Measurements from ENCODE around the gene RER1. TPM values are rescaled to one million over a fixed set of nuclear protein-coding genes. Genes with fewer than 3 reads are reported as not detected.

The RER1 gene
- total RNA-seq, 1 experiment from 2014 or later: 155 TPM

DNA sequence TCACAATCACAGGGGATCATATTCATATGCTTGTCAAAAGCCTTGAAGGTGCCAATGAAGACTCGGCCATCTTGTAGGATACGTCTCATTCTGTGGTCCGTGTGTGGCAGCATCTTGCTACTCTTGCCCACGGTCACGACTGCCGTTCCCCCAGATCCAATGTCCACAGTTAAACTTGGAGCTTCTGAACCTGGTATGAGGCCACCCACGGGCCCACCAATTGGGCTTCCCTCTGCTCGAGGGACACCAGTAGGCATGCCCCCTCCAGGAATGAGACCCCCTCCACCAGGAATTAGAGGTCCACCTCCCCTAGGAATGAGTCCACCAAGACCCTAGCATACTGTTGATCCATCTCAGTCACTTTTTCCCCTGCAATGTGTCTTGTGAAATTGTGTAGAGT, 39.9 kb upstream of the RER1 start:
- CTCF ChIA-PET: no interaction called here
- H3K9me3 ChIP-seq (ENCODE audit: control insufficient read depth in 1 of 2, insufficient read depth in 1 of 2, low read depth in 1 of 2, low read length in 2 of 2): no peaks in the 10 kb centered on the region
- H3K36me3 ChIP-seq (ENCODE audit: control insufficient read depth in 1 of 2, insufficient read depth in 2 of 2, low read length in 2 of 2): no peaks in the 10 kb centered on the region
- POLR2A ChIA-PET: no interaction called here
- H4K20me1 ChIP-seq (ENCODE audit: insufficient read depth): no peaks in the 10 kb centered on the region
- intact Hi-C loops (cut with micrococcal nuclease): no loop called here
- no peak overlapping the region for H3K4me2 ChIP-seq (ENCODE audit: low read length)
- TF ChIP-seq SP1 (IDR thresholded peaks at IDR 0.05; ENCODE audit: low read depth): no peak
- TF ChIP-seq ZNF274 (IDR thresholded peaks at IDR 0.05; ENCODE audit: low read depth, low read length): no peak
- TF ChIP-seq, protein P1, sequence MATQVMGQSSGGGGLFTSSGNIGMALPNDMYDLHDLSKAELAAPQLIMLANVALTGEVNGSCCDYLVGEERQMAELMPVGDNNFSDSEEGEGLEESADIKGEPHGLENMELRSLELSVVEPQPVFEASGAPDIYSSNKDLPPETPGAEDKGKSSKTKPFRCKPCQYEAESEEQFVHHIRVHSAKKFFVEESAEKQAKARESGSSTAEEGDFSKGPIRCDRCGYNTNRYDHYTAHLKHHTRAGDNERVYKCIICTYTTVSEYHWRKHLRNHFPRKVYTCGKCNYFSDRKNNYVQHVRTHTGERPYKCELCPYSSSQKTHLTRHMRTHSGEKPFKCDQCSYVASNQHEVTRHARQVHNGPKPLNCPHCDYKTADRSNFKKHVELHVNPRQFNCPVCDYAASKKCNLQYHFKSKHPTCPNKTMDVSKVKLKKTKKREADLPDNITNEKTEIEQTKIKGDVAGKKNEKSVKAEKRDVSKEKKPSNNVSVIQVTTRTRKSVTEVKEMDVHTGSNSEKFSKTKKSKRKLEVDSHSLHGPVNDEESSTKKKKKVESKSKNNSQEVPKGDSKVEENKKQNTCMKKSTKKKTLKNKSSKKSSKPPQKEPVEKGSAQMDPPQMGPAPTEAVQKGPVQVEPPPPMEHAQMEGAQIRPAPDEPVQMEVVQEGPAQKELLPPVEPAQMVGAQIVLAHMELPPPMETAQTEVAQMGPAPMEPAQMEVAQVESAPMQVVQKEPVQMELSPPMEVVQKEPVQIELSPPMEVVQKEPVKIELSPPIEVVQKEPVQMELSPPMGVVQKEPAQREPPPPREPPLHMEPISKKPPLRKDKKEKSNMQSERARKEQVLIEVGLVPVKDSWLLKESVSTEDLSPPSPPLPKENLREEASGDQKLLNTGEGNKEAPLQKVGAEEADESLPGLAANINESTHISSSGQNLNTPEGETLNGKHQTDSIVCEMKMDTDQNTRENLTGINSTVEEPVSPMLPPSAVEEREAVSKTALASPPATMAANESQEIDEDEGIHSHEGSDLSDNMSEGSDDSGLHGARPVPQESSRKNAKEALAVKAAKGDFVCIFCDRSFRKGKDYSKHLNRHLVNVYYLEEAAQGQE (IDR thresholded peaks at IDR 0.05; ENCODE audit: low read depth): no peak
- no peak for TF ChIP-seq POLR2AphosphoS5 (IDR thresholded peaks at IDR 0.05; ENCODE audit: low read depth, low read length)
- TF ChIP-seq ELF1 (IDR thresholded peaks at IDR 0.05; ENCODE audit: borderline replicate concordance, low read depth): no peak
- TF ChIP-seq TCF7L2 (IDR thresholded peaks at IDR 0.05; ENCODE audit: borderline replicate concordance, extremely low read depth, insufficient read depth, insufficient read length): no peak
- no peak for TF ChIP-seq YY1 (IDR thresholded peaks at IDR 0.05; ENCODE audit: extremely low read depth, insufficient replicate concordance, low read depth, low read length)
- TF ChIP-seq, protein P2, sequence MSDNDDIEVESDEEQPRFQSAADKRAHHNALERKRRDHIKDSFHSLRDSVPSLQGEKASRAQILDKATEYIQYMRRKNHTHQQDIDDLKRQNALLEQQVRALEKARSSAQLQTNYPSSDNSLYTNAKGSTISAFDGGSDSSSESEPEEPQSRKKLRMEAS (IDR thresholded peaks at IDR 0.05): no peak
- no peak for TF ChIP-seq JUND (IDR thresholded peaks at IDR 0.05)
- no peak for TF ChIP-seq CBX3 (IDR thresholded peaks at IDR 0.05; ENCODE audit: low read depth)
- TF ChIP-seq SIN3A (IDR thresholded peaks at IDR 0.05; ENCODE audit: low read depth): no peak
- no peak for TF ChIP-seq EGR1 (IDR thresholded peaks at IDR 0.05; ENCODE audit: low read depth)
- TF ChIP-seq, protein P3, sequence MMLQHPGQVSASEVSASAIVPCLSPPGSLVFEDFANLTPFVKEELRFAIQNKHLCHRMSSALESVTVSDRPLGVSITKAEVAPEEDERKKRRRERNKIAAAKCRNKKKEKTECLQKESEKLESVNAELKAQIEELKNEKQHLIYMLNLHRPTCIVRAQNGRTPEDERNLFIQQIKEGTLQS (IDR thresholded peaks at IDR 0.05): no peak
- no peak for TF ChIP-seq SRF (IDR thresholded peaks at IDR 0.05; ENCODE audit: low read depth)
- no peak for TF ChIP-seq FOSL1 (IDR thresholded peaks at IDR 0.05; ENCODE audit: low read depth)
- TF ChIP-seq ZFX (IDR thresholded peaks at IDR 0.05): no peak
- no peak overlapping the region for H2AFZ ChIP-seq (ENCODE audit: low read depth, low read length, poor library complexity, severe bottlenecking)
- ATAC-seq: no peak
- BruUV-seq (replicated peaks): no TSS peak
- no peaks in the 10 kb centered on the region for H3K9me2 ChIP-seq (ENCODE audit: insufficient read depth)
- H3K4me1 ChIP-seq (ENCODE audit: control insufficient read depth in 1 of 2, insufficient read depth in 2 of 2, low read length in 2 of 2): no peaks in the 10 kb centered on the region
- no peak for DNase-seq (ENCODE audit: low read depth, low spot score)
- no peaks in the 10 kb centered on the region for H3K79me2 ChIP-seq (ENCODE audit: insufficient read depth, low read length)
- H3K4me3 ChIP-seq (replicated peaks in 1 of 2; ENCODE audit: low read depth in 1 of 2, low read length in 2 of 2): no peak overlapping the region
- H3K9ac ChIP-seq (ENCODE audit: low read length): no peak overlapping the region
- H3K27me3 ChIP-seq (ENCODE audit: insufficient read depth, low read length): no peaks in the 10 kb centered on the region
- RAD21 ChIA-PET (ENCODE audit: low non-redundant PET in 1 of 2, low total read pairs in 2 of 2, uncharacterized antibody in 2 of 2, unreplicated experiment in 2 of 2): no interaction called here
- H3K27ac ChIP-seq (ENCODE audit: low read depth, low read length): no peak overlapping the region
